HG02981 (cell line): Measurements from ENCODE around the gene FAM181A.

Experiments
- ATAC-seq: cut with Tn5 transposase; IDR thresholded peaks from one replicate; pipeline ENCODE4 v1.9.1; 2021; ENCODE audit warnings: mild to moderate bottlenecking, moderate library complexity; ENCODE audit not compliant: unreplicated experiment

The FAM181A gene

DNA sequence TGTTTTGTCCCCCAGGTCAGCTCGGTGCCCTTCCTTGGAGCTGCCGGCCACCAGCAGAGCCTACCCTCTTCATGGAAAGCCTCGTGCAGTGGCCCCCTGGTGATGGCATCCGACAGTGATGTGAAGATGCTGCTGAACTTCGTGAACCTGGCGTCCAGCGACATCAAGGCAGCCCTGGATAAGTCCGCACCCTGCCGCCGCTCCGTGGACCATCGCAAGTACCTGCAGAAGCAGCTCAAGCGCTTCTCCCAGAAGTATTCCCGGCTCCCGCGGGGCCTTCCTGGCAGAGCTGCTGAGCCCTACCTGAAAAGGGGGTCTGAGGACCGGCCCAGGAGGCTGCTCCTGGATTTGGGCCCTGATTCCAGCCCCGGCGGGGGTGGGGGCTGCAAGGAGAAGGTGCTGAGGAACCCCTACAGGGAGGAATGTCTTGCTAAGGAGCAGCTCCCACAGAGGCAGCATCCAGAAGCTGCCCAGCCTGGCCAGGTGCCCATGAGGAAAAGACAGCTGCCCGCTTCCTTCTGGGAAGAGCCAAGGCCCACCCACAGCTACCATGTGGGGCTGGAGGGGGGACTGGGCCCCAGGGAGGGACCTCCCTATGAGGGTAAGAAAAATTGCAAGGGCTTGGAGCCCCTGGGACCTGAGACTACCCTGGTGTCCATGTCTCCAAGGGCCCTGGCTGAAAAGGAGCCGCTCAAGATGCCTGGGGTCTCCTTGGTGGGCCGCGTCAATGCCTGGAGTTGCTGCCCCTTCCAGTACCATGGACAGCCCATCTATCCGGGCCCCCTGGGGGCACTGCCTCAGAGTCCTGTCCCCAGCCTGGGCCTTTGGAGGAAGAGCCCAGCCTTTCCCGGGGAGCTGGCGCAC lies 1.3 kb downstream of the FAM181A start:
- ATAC-seq: no peak

DNA sequence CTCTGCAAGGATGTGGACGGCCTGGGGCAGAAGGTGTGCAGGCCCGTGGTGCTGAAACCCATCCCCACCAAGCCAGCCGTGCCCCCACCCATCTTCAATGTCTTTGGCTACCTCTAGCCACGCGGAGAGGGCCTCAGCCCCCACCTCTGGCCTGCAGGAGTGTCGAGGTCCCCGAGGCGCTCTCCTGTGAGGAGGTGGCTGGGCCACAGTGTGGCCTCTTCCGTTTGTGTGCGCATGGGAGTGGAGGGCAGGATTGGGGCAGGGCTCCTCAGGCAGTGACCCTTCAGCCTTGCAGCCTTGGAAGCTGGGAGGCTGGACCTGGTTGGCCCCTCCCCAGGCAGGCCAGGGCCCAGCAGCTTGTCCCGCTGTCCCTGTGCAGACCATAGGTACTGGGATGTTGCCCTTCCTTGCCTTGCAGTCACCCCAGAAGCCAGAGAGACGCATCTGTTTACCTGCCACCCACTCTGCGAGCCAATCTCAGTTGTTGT lies 1.9 kb downstream of the FAM181A start:
- no peak for ATAC-seq

DNA sequence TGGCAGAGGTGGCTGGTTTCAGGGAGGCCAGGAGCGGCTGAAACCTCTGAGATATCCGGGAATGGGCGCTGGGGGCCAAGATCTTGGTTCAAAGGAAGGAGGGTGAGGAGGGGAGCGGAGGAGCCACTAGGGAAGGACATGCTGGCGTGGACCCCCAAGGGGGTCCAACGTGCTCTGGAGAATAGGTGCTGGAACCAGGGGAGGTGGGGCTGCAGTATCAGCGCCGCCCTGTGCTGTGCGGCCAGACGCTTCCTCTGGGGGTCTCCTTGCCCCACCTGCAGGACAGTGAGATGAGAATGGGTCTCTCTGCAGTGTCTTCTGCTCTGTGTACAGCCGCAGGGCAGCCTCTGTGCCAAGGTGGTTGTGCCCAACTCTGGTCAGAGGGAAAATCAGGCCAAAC lies 2.5 kb downstream of the FAM181A start:
- ATAC-seq: no peak

DNA sequence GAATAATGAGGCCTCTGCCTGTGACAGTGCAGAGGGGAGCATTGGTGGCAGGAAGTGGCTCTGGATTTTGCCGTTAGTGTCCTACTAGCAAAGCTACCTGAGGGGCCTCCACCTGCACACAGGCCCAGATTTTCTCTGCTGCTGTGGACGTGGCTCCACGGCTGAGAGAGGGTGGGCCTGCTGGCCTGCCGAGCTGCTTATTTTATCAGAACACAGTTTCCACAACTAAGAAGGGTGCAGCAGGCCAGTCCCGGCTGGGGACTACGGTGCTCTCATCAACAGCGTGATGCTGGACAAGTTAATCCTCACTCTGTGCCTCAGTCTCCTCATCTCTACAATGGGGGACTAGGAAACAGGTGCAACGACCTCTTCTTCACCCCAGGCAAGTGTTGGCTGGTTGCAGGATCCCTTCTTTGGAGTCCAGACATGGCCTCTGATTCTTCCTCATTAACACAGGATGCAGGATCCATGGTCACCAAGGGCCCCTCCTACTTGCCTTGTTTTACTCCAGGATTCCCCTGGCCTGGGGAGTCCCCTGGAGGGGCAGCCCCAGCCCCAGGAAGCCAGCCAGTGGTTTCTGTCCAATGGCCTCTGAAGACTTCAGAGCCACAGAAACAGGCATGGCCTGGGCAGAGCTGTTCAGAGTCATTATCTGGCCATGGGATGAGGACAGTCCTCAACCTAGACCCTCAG lies 3.3 kb downstream of the FAM181A start:
- ATAC-seq: no peak

DNA sequence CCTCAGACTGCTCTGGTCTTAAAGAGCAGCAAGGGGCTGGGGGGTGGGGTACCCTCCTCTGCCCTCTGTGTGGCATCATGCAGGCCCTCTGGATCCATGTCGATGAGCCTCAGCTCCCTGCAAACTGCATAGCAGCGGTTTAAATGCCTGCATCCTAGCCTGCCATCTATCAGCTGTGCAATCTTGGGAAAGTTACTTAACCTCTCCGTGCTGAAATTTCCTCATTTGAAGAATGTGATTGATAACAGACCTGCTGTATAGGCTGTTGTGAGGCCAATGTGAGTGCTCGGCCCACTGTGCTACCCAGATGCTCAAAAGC lies 3.8 kb downstream of the FAM181A start:
- ATAC-seq: no peak

DNA sequence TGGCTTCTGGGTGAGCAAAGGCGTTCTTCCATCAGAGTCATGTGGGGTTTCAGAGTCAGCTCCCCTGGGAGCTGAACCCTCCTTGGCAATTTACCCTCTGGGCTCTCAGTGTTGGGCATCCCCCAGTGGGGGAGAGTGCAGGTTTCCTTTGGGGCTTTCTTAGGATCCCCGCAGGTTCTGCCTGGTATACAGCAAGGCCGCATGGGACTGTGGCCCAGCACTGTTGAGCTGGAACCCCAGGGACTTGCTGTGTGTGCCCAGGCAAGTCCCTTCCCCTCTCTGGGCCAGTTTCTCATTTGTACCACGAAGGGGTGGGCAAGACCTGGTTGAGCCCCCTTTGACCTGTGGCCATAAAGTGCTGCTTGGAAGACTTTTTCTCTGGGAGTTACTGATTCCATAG lies 5.5 kb downstream of the FAM181A start:
- no peak for ATAC-seq

DNA sequence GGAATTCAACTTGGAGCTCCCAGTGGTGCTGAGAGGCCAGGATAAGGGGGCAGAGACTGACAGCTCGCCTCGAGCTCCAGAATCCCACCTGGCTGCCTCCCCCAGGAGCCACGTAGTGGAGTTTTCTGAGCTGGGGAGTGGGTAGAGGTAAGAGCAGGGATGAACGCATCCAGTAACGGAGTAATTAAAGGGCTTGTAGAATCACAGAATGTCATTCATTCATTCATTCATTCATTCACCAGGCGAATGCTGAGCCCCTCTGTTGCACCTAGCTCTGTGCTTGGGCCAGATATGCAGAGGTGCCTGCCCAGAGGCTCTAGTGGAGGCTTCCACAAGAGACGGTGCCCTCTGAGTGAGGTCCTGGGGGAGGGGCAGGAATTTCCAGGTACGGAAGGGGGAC lies 8.1 kb downstream of the FAM181A start:
- no peak for ATAC-seq

DNA sequence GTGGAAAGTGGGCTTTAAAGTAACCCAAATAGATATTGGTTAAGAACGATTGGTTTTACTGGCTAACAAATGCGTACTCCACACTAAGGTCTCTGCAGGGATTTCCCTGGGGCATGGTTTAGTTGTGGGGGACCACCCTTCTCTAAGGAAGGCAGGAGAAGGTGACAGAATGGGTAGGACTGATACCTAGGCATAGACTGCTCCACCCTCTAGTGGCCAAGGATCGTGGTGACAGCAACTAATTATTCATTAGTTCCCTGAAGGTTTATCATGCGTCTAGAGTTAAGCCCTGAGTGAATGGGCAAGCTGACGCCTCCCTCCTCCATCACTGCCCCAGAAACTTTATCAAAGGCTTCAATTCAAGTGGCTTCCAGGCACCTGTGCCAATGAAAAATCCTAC lies 9.1 kb downstream of the FAM181A start:
- ATAC-seq: no peak

DNA sequence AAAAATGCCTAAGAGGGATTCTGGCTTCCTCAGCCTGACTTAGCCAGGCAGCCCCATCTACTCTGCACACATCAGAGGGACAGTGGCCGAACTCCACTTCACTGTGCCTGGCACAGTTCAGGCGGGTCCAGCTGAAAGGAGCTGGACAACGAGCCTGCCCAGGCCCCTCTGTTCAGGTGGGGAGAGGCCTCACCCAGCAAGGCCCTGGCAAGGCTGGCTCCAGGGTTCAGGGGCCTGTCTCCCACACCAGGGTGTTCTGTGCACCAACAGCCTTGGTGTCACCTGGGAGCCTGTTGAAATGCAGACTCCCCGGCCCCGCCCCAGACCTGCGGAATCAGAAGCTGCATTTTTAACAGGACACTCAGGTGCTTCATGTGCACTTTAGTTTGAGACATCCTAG lies 9.8 kb downstream of the FAM181A start:
- ATAC-seq: no peak

DNA sequence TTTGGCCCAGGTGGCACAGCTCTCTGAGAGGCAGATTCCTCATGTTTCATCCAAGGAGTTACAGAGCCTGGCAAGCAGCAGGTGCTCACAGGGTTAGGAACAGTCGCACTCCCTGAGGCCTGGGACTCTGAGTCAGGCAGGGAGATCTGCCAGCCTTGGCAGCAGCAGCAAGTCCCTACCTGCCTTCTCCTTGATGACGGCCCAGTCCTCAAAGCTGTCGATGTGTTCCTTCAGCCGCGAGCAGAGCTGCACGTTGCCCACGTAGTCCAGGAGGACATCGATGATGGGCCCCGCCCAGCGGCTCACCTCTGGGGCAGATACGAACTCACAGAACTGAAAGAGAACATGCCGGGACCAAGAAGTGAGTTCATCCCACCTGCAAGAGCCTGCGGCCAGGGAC lies 10.4 kb downstream of the FAM181A start:
- no peak for ATAC-seq

DNA sequence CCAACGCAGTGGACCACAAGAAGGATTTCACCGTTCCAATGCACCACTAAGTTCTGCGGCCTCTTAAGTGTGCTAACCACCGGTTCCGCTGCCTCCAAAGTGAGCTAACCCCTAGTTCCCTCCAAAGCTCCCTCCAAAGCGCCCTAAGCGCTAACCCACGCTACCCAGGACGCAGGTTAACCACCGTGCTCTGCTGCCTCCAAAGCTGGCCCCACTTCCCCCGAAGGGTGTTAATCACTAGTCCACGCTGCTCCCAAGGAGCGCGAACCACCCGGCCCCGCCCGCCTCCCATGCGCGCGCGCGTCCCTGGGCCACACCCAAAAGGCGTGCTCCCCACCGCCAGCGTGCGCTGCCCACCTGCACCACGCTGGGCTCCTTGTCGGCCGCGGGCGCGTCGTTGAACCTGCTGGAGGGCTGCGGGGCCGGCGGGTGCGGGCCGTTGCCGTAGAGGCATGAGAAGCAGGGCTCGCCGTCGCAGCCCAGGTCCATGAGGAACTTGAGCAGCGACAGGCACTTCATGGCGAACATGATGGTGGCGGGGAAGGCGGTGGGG lies 11.7 kb downstream of the FAM181A start:
- no peak for ATAC-seq

DNA sequence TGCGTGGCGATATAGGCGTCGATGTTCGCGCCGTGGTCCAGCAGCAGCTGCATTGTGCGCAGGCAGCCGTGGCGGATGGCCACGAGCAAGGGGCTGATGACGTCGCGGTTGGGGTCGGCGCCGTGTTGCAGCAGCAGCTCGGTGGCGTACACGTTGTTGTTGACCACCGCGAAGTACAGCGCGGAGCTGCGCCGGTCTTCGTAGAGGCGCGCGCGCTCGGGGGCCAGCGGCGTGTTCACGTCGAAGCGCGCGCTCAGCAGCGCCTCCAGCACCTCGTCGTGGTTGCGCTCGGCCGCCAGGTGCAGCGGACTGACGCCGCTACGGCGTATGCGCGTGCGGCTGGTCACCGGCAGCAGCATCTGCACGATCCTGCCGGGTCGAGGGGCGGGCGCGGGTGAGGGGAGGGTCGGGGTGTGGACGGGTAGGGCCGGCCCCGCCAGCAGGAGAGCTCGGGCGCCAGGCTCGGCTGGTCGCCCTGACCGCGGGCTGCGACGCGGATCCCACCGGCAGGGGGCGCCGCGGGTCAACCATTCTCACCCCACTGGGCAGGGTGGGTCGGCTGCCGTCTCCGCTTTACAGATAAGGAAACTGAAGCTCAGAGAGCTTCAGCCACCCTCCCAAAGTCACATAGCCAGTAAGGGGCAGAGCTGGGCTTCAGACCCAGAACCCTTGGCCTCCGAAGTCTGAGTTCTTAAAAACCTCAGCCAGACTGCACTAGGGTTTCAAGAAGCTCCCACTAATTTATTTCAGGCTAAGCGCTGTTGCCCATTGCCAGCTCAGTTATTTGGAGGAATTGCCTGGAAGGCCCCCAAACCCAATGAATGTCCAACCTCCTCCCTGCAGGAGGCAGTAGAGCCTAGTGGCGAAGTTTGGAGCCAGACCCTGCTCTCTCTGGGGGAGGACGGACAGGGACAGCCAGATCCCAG lies 12.4 kb downstream of the FAM181A start:
- peak; percentile 82 for ATAC-seq

DNA sequence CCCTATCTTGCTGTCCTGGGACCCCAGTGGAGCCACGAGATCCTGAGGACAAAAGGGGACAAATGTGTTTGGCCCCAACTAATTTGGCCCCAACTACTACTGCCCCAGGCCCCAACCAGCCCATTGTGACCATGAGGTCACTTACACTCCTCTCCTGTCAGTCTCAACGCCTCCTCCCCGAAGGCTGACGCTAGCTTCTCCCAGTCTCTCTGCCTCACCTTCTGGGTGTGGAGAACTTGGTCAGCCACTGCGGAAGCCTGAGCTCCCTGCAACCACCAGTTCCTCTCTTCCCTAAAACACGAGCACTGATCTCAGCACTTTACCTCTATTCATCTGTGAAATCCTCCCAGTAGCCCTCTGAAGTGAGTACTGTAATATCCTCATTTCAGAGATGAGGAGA lies 13.3 kb downstream of the FAM181A start:
- ATAC-seq: no peak

DNA sequence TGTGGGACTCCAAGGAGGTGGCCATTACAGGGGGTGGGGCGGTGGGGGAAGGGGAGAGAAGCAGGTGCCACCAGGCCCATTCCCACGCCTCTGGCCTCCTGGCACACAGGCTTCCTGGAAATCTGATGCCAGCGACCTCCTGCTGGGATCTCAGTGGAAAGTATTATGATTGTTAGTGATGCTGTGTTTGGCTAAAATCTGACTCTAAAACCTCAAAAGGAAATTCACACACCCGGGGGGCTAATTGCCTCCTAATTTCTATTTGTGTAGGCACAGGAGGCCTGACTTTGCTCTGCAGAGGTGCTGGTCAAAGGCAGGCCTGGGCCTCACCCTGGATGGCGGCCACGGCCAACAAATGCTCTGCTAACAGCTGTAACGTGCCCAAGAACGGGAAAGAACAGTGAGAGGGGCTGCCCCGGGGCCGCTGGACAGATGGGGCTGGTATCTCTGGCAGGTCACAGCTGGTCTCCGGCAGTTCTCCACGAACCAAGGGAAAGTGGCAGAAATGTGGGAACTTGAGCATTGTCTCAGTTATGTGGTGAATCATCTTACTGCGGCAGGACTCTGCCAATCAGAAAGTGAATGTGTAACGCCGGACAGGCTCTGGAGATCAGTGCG lies 14.3 kb downstream of the FAM181A start:
- ATAC-seq: no peak

DNA sequence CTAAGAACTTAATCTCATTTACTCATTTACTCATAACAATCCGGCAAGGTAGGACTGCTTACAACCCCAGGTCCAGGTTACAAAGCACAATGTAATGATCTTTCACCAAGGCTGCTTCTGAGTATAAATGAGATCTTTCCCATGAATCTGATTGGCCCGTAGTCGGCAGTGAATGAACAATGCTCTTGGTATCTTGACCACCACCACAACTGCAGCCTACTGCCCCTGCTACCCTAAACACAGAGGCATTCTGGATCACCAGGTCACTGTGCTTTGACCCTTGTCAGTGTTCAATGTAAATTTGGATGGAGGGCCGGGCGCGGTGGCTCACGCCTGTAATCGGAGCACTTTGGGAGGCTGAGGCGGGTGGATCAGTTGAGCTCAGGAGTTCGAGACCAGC lies 15.9 kb downstream of the FAM181A start:
- ATAC-seq: no peak

DNA sequence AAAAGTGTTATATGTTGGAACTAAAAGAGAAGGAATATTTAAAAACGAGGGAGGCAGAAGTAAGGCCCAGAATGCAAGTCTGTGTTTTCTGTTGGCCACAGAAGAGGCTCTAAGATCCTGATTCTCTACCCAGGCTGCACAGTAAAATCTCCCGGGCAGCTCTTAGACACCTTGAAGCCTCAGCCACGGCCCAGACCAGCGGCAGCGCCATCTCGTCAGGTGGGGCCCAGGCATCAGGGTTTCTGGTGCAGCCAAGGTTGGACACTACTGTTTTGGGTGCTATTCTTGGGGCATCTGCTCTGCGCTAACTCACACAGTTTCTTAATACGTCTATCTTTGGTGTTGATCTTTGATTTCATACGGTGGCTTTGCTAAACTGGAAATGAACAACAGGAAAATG lies 16.8 kb downstream of the FAM181A start:
- no peak for ATAC-seq

DNA sequence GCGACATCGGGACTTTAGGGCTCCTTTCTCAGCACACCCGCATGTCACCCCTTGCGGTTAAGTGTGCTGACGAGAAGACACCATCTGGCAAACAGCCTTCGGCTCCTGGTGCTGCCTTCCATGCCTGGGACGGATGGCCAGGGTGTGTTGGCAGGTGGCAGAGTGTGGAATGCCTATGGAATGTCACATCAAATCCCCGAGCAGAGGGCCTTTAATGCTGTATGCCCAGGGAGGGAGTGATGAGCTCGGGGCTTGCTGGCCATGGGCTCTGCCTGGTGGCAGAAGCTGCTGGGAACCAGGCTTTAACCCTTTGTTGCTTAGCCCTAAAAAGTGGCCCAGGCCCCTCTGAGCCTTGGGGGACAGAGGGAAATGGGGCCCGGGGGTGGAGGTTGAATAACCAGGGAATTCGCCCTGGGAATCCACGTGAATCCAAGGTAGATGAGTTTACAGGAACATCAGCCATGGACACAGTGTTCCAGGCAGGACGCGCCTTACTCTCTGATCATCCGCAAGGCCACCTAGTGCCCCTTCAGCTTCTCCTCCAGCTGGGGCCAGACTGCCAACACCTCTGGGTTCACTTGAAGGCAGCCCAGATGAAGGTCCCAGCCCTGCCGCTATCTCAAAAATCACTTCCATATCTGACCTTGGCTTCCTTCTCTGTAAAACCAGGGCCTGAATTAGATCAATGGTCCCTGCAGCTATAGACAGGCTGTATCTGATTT lies 17.4 kb downstream of the FAM181A start:
- ATAC-seq: no peak

DNA sequence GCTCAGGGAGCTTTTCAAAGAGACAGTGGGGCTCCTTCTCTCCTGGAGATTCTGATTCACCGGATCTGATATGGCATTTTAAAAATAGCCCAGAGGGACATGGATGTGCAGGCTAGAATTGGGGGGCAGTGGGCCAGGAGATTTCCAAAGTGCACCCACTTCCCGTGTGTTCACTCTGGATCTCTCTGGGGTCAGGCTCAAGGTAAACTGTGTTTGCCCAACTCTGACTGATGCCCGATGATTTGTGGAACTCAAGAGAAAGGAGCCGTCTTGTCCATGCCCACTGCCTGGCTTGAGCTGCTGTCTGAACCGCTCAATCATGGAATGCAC lies 17.9 kb downstream of the FAM181A start:
- no peak for ATAC-seq

DNA sequence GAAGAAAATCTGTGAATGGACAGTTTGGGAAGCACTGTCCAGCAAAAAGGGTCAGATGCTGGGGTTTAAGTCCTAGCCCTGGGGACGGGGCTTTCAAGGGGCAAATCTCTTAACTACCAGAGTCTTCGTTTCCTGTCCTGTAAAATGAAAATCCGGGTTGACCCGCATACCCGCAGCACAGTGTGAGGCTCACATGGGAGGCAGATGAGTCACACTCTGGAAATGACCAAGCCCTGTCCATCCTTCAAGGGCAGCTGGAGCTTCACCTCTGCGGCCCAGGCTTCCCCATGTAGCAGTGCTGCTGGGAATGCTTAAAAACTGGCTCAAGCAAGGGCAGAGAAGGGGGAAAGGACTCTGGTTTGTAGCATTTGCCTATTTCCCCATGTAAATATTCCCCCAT lies 19.0 kb downstream of the FAM181A start:
- ATAC-seq: no peak

DNA sequence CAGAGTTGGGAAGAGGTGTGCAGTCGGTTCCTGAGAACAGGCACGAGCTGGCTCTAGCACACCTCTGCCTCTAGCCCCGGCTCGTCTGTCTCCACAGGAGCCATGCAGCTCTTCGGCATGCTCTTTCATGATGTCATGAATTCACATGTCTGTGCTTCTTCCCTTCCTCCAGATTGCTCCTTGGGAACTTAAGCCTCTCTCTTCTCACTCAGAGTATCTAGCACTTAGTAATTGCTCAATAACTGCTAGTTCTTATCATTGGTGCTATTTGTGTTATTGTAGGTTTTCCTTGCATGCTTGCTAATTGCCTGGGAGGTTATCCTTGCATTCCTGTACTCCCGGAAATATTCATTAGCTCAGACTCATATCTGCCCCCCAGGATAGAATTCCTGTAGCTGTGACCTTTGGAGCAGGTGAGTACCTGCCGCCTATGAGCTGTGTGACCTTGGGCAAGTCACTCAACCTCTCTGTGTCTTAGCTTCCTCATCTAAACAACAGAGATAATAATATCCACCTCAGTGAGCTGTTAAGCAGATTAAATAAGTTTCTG lies 19.5 kb downstream of the FAM181A start:
- ATAC-seq: no peak
